Adipose tissue (tissue), 3 donors: Measurements from ENCODE around the gene NFKB1. TPM values are rescaled to one million over a fixed set of nuclear protein-coding genes. Genes with fewer than 3 reads are reported as not detected.
"Not testable (repeated sequence)": the region's sequence is repeated elsewhere in the genome, so short reads cannot be mapped to it uniquely, and the experiment has no call there.

Experiments used
- H3K27ac ChIP-seq: one replicate; pipeline ENCODE4 v1.5.1; 2013; ENCODE audit warnings: low read depth, low read length
- WGBS, 3 donors: extraction: QIAGEN DNeasy Blood & Tissue Kit; methylation state at CpG; one replicate each; pipeline ENCODE4 v1.1.7; 2013; 5-methylcytosine and 5-hydroxymethylcytosine counted together
- polyA plus RNA-seq, 3 donors: library from polyadenylated mRNA; stranded (reverse); fragments of 200-250 nt; gene quantifications; one replicate each; pipeline ENCODE4 v1.2.3, GENCODE V29; 2013
- donor health status: healthy with polysubstance abuse.
- donor health status: Bipolar disorder and iron deficiency.
- donor health status: healthy.

NFKB1 gene
- polyA plus RNA-seq = 10 to 100 TPM in 2 of 3 donors, 1 to 10 TPM in 1; 9.2 to 57.0 (median 22.9) TPM

- 1% methylated on average over 53 to 63 of the region's 63 CpGs for WGBS, 3 donors
- H3K27ac ChIP-seq = peak within 1 kb of the TSS; percentile 81
Measured at GRCh38 chr4:102500696-102501446, at the start of gene NFKB1. TSS of gene NFKB1 (plus strand) at chr4:102501359. CDS start at chr4:102525519, 24,160 bp downstream.

GRCh38 chr4:102452854-102453253 lies 48.3 kb upstream of the NFKB1 start:
- no peak overlapping the region for H3K27ac ChIP-seq
- 99 to 100% (median 100%) methylated on average over 1 of the region's 1 CpG for WGBS, 3 donors

- H3K27ac ChIP-seq = no peak overlapping the region
- 91 to 94% (median 93%) methylated on average over 3 of the region's 3 CpGs for WGBS, 3 donors
Measured at GRCh38 chr4:102453827-102454226, 47.3 kb upstream of the NFKB1 start.

GRCh38 chr4:102454268-102454667 lies 46.9 kb upstream of the NFKB1 start:
- no peak overlapping the region for H3K27ac ChIP-seq
- WGBS, 3 donors = 34 to 53% (median 36%) methylated on average over 1 of the region's 1 CpG

- H3K27ac ChIP-seq = no peak overlapping the region
- WGBS, 3 donors = 90 to 94% (median 92%) methylated on average over 9 of the region's 9 CpGs
Measured at GRCh38 chr4:102454981-102455685, 46.0 kb upstream of the NFKB1 start.

GRCh38 chr4:102455750-102456149 lies 45.4 kb upstream of the NFKB1 start:
- H3K27ac ChIP-seq = no peak overlapping the region
- WGBS, 3 donors = 82 to 96% (median 83%) methylated on average over 3 of the region's 3 CpGs

GRCh38 chr4:102466298-102466697 lies 34.9 kb upstream of the NFKB1 start:
- WGBS, 3 donors = 76 to 95% (median 83%) methylated on average over 2 of the region's 2 CpGs
- no peak overlapping the region for H3K27ac ChIP-seq

GRCh38 chr4:102469806-102470205 lies 31.4 kb upstream of the NFKB1 start:
- no peak overlapping the region for H3K27ac ChIP-seq
- 11 to 38% (median 15%) methylated on average over 1 of the region's 1 CpG for WGBS, 3 donors

GRCh38 chr4:102472441-102473013 lies 28.6 kb upstream of the NFKB1 start:
- no peak overlapping the region for H3K27ac ChIP-seq
- WGBS, 3 donors = 52 to 93% (median 84%) methylated on average over 1 of the region's 1 CpG

GRCh38 chr4:102473476-102473875 lies 27.7 kb upstream of the NFKB1 start:
- WGBS, 3 donors = 68 to 86% (median 81%) methylated on average over 1 of the region's 1 CpG
- H3K27ac ChIP-seq = no peak overlapping the region

GRCh38 chr4:102474736-102475504 lies 26.2 kb upstream of the NFKB1 start:
- no peak overlapping the region for H3K27ac ChIP-seq
- WGBS, 3 donors = 91 to 93% (median 92%) methylated on average over 5 of the region's 5 CpGs

GRCh38 chr4:102477657-102478056 lies 23.5 kb upstream of the NFKB1 start:
- no peak overlapping the region for H3K27ac ChIP-seq
- WGBS, 3 donors = 85 to 87% (median 87%) methylated on average over 3 of the region's 3 CpGs

- H3K27ac ChIP-seq = no peak overlapping the region
- WGBS, 3 donors = 63 to 83% (median 80%) methylated on average over 7 of the region's 7 CpGs
Measured at GRCh38 chr4:102478186-102478585, 23.0 kb upstream of the NFKB1 start.

- WGBS, 3 donors = 88 to 100% (median 91%) methylated on average over 2 of the region's 2 CpGs
- not testable (repeated sequence) for H3K27ac ChIP-seq
Measured at GRCh38 chr4:102479832-102480231, 21.3 kb upstream of the NFKB1 start.

- 94 to 98% (median 98%) methylated on average over 16 to 17 of the region's 17 CpGs for WGBS, 3 donors
Measured at GRCh38 chr4:102483120-102483519, 18.0 kb upstream of the NFKB1 start.

GRCh38 chr4:102483990-102484692 lies 17.0 kb upstream of the NFKB1 start:
- 82 to 90% (median 87%) methylated on average over 19 of the region's 19 CpGs for WGBS, 3 donors
- not testable (repeated sequence) for H3K27ac ChIP-seq

More at GRCh38 chr4:102483120-102483519, 18.0 kb upstream of the NFKB1 start:
- H3K27ac ChIP-seq = no peak overlapping the region

GRCh38 chr4:102492531-102493241 lies 8.5 kb upstream of the NFKB1 start:
- H3K27ac ChIP-seq = no peak overlapping the region
- WGBS, 3 donors = 67 to 77% (median 71%) methylated on average over 2 of the region's 2 CpGs
